ENCODE data around the gene GALNT12.

The GALNT12 gene, protein sequence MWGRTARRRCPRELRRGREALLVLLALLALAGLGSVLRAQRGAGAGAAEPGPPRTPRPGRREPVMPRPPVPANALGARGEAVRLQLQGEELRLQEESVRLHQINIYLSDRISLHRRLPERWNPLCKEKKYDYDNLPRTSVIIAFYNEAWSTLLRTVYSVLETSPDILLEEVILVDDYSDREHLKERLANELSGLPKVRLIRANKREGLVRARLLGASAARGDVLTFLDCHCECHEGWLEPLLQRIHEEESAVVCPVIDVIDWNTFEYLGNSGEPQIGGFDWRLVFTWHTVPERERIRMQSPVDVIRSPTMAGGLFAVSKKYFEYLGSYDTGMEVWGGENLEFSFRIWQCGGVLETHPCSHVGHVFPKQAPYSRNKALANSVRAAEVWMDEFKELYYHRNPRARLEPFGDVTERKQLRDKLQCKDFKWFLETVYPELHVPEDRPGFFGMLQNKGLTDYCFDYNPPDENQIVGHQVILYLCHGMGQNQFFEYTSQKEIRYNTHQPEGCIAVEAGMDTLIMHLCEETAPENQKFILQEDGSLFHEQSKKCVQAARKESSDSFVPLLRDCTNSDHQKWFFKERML

DNA sequence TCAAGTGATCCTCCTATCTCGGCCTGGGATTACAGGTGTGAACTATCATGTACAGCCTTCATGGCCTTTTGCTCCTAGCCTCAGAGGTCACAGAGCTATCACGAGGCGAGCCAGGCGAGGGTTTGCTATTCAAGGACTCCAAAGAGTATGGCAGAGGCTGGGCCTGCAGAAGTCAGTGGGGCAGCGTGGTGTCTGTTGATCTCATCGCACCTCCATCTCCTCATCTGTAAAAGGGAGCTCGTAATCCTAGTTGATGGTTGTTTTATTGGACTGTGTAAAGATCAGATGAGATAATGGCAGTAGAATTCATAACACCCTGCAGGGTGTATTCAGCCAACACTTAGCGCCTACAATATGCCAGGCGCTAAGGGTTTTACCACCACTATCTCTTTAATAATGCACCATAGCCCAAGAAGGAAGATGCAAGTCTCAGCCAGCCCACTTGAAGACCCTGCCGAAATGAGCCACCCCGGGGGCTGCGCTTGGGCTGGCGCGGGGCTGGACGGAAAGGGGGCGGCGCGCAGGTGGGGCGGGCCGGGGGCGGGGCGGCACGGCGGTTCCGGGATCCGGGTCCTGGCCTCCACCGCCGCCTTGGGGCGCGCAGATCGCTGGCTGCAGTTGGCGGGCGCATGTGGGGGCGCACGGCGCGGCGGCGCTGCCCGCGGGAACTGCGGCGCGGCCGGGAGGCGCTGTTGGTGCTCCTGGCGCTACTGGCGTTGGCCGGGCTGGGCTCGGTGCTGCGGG lies at the start of gene GALNT12:
TSS of gene GALNT12 (plus strand) at position 601 of the 744 bp plus-strand sequence. CDS start at position 630, 29 bp downstream.
- no peak for DNase-seq

DNA sequence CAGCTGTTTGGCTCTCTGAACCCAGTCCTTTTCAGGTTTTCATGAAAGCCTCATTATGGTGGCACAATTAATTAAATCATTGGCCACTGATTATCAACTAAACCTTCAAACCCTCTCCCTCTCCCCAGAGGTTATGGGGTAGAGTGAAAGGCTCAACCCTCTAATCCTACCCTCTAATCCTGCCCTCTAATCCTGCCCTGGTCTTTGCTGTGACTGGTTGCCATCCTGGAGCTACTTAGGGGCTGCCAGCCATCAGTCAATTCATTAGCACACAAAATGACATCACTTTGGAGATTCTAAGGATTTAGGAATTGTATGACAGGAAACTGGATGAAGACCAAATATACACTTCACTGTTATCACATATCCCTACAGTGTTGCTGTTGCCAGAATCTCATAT lies 47.2 kb upstream of the GALNT12 start:
- DNase-seq: no peak

- no peak for DNase-seq
Observed at GRCh38 chr9:98763986-98764745, 43.3 kb upstream of the GALNT12 start.

DNA sequence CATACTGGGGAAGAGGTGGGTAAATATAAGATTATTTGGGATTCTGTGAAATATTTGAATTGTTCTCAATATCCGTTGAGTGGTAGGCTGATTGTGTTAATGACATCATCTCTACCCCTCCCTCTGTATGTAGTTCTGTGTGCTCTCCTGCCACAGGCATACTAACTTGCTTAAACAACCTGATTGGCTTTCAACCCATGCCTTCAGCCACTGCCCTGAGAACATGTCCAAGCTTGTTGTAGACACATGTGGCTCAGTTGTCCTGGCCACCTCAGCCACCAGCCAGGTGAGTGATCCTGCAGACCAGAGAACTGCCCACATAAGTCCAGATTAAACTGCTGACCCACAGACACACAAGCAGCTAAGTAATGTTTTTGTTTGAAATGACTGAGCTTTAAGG lies 42.2 kb upstream of the GALNT12 start:
- no peak for DNase-seq

- DNase-seq: no peak
Observed at GRCh38 chr9:98766586-98766985, 40.9 kb upstream of the GALNT12 start.

GRCh38 chr9:98767196-98767595 lies 40.3 kb upstream of the GALNT12 start:
- DNase-seq: no peak

DNA sequence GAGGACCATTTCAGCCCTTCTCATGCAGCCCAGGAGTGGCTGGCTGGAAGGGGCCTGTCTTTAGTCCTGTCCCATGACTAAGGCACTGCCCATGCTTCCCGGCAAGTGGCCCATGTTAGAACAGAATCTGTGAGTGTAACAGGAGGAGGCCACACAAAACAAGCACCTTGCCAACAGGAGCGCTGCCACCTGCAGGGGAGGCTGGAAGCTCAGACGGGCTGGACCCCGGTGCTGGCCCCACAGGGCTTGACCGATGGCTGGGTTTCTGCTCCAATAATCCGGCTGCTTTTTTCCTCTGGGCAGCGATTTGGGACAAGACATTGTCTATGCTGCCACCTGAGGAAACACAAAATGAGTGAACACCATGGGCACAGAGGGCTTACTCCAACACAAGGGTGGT lies 39.6 kb upstream of the GALNT12 start:
- DNase-seq: no peak

DNA sequence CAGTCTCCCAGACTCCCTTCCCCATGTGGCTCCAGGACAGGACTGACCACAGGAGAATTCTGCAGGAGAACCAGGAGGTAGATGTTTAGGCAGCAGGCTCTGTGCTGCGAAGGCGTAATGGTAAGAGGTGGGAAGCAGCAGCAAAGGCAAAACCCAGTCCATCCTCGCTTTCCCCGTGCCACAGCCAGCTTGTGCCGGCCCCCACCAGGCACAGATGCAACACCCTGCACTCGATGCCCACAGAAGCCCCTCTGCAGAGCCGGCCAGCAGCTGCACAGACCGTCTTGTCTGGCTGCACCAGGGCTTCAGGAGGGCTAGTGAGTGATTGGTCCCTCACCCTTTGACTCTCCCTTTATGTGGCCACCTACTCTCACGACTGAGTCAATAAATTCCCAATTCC lies 39.1 kb upstream of the GALNT12 start:
- no peak for DNase-seq

- DNase-seq: no peak
Observed at GRCh38 chr9:98770717-98771116, 36.8 kb upstream of the GALNT12 start.

- no peak for DNase-seq
Observed at GRCh38 chr9:98771209-98771874, 36.1 kb upstream of the GALNT12 start.

DNA sequence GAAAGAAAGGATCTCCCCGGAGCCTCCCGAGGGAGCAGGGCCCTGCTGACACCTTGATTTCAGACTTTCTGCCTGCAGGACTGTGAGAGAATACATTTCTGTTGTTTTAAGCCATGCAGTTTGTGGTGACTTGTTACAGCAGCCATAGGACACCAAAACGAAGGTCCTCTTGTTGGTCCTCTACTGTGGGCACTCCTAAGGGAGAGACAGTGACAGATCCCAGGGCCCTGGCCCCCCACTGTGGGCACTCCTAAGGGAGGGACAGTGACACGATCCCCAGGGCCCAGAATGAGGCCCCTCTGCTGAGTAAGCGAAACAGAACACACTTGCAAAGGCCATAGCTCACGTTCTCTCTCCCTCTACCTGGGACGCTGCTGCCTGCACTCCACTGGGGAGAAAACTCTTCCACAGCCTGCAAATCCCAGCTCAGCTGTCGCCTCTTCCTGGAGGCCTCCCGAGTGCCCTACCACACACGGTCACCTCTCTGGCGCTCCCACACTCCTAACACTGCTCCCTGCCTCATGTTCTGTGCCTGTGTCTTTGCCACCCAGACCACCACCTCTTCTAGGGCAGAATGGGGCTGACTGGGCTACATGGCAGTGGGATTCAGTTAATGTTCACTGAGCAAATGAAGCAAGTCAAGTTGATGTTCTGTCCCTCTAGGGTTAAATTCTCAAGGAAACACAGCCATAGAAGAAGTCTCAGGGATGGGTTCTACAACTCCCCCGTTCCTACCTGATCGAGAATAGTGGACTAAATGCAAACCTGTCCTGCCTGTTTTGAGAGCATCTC lies 34.9 kb upstream of the GALNT12 start:
- DNase-seq: no peak

DNA sequence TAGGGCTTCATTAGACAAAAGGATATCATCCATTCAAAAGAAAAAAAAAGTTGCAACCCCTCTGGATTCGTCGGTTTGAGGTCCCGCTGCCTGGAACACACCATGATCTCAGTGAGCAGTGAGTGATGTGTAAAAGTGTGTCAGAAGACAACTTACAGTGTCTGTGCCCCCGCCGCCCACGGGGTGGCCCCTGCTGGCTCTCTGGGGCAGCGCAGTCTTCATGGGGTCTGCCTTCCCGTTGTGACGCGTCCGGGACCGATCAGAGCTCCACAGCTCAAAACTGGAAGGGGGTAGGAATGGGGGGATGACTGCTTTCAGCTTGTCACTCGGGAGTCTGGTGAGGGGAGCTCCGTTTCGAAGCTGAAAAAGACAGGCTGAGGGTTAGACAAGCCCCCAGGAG lies 33.7 kb upstream of the GALNT12 start:
- DNase-seq: no peak

DNA sequence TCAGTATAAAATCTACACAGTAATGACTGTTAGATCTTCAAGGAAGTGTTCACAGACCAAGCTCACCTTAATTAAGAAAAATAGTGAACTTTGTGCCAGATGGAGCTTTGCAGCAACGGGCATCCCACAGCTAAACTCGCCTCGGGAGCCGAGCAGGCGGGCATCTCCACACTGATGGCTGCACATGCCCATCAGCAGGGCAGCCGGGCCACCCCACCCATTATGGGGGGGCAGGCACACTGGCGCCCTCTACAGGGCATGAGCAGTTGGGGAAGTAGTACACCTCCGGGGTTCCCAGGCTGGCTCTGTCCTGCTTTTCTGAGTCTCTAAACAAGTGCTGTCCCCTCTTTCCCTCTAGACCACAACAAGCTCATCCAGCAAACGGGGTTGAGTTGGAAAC lies 32.7 kb upstream of the GALNT12 start:
- DNase-seq: no peak

- no peak for DNase-seq
Observed at GRCh38 chr9:98775831-98776441, 31.5 kb upstream of the GALNT12 start.

DNA sequence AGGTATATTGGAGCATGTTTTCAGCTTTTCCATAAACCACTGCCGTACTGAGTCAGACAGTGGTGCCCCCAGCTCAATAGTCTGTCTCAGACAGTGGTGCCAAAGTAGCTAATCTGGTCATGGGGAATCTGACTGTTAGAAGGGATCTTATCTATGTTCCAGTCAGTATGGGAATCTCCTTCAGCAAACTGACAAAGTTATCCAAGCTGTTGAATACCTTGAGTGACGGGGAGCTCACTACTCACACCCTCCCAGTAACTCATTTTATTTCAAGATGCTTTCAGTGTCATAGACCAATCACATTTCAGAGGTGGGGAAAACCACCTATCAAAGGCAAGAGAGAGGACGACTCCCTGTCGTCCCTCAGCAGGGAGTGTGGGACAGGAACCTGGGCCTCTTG lies 29.9 kb upstream of the GALNT12 start:
- DNase-seq: no peak

DNA sequence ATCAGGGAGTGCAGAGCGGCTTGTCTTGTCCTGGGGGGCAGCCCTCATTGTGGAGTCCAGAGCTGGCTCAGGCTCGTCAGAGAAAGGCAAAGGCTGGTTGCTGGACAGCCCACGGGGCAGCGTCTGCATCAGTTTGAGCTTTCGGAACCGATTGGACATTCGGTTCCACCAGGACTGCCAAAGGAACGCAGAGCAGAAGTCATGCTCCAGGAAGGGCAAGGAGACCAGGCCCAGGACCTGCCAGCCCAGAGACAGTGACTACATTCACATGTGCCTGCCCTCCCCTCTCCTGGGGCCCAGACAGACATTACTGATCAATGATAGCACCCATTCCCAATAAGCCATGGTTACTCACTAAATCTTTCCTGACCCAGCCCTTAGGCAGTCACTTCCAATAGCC lies 29.2 kb upstream of the GALNT12 start:
- DNase-seq: no peak

- DNase-seq: no peak
Observed at GRCh38 chr9:98778711-98779530, 28.5 kb upstream of the GALNT12 start.

DNA sequence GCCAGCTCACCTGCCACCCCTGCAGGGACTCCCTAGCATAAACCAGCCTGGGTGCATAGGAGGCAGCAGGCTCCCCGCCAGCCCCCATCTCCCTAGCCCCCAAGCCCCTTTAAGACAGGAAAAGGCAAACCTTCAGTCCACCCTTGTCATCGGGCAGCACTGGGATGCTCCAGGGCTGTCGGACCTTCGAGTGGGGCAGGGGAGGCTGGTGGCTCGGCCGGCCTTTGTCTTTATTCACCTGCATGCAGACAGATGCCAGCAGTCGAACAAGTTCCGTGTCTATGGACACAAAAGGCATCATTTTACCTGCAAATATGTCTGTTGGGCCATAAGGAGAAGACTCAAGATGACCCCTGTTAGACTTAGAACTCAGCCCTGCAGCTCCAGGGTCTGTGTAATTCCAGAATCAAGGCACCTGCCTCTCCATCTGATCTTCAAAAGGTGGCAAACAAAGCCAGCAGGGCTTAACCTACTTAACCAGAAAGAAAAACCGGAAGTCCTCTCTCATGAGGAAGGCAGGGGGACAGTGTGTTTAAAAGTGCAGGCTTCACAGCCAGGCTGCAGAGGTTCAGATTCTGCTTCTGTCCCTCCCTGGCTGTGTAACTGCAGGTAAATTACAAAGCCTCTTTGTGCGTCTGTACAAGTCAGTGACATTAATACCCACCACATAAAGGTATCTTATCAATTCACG lies 27.3 kb upstream of the GALNT12 start:
- no peak for DNase-seq

DNA sequence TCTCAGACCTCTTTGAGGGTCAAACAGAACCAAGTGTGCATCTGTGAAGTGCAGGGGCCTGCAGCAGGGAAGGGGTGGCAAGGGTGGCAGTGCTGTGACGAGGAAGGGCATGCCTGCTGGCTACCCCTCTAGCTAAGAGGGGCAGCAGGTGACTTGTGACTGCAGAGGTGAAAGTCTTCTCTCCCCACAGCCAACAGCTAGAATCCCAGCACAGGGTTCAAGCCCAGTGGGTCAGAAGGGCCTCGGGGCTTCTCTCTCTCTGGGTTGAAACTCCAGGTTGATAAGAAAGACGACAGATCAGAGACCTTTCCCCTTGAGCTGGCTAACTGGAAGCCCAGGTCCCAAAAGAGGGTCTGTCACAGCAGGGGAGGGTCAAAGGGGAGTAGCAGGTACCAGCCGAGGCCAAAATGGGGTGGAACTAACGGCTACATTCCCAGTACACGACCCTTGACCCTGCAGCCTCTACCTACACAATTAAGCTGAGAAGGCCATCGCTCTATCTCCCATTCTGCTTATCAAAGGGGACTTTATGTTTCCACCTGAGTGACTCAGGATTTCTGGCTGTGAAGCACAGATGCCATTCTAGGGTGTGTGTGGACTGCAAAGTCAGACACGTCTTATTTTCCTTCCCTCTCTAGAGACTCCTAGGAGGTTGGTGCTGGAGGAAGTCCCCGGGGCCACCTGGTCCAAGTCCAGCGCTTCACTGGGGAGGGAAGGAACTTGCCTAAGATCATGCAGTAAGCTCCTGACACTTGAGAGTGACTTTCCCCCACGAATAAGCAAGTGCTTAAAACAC lies 25.7 kb upstream of the GALNT12 start:
- DNase-seq: no peak

Measured in SIG-M5 (cell line).